Activated CD8-positive, alpha-beta T cell treated with anti-CD3 and anti-CD28 coated beads for 36 hours (primary cell): ENCODE results near the gene DLAT. TPM values are rescaled to one million over a fixed set of nuclear protein-coding genes. Genes with fewer than 3 reads are reported as not detected.

Experiments used
- ATAC-seq: fragments of 200-7000 bp; cut with Tn5 transposase; one replicate; pipeline ENCODE4 v1.10.0; 2021; ENCODE audit warnings: mild to moderate bottlenecking, moderate library complexity
- CTCF ChIA-PET: fragments of 350-600 bp; sonication (Branson Sonifier 250); formaldehyde crosslinking; loops from one replicate; lab custom pipeline; 2021; ENCODE audit warnings: antibody characterized with exemption; lab: Charles Lee
- POLR2A ChIA-PET: fragments of 350-600 bp; sonication (Branson Sonifier 250); formaldehyde crosslinking; loops from one replicate; lab custom pipeline; 2021; ENCODE audit warnings: antibody characterized with exemption; lab: Charles Lee
- DNase-seq: peaks from one replicate; pipeline ENCODE4 v3.0.0-alpha.2; 2020
- H3K27ac Mint-ChIP-seq: one replicate; pipeline ENCODE4 v1.8.0; 2021; ENCODE audit warnings: mild to moderate bottlenecking, mixed read lengths
- H3K27me3 Mint-ChIP-seq: one replicate; pipeline ENCODE4 v1.8.0; 2021; ENCODE audit warnings: mixed read lengths
- H3K36me3 Mint-ChIP-seq: one replicate; pipeline ENCODE4 v1.8.0; 2021; ENCODE audit warnings: low read depth, mixed read lengths
- H3K4me1 Mint-ChIP-seq: one replicate; pipeline ENCODE4 v1.8.0; 2021; ENCODE audit warnings: low read depth, mixed read lengths
- H3K4me3 Mint-ChIP-seq: one replicate; pipeline ENCODE4 v1.8.0; 2021; ENCODE audit warnings: mild to moderate bottlenecking, moderate library complexity, mixed read lengths
- H3K9me3 Mint-ChIP-seq: one replicate; pipeline ENCODE4 v1.8.0; 2021; ENCODE audit warnings: mixed read lengths
- CTCF ChIP-seq: fragments of 200-600 bp; IDR thresholded peaks from one replicate; pipeline ENCODE4 v1.8.0; 2022; ENCODE audit warnings: antibody characterized with exemption, mild to moderate bottlenecking
- intact Hi-C: fragments of 100-400 bp; cut with micrococcal nuclease; formaldehyde crosslinking; loops from one replicate; pipeline ENCODE4 v1.10.0; 2022
- total RNA-seq, 2 experiments: library from RNA; stranded (reverse); gene quantifications; one replicate each; pipeline ENCODE4 v1.2.3, GENCODE V29; 2021

The DLAT gene
- total RNA-seq, 2 experiments from 2014 or later, result 50.3 to 51.4 TPM

- ATAC-seq (peak; percentile 51), DNase-seq (no peak)
- no peak overlapping the region for H3K4me3 Mint-ChIP-seq
- H3K36me3 Mint-ChIP-seq, result peaks cover 48% of the 10 kb centered on the region
- H3K4me1 Mint-ChIP-seq, result peaks cover 15% of the 10 kb centered on the region
- ChIA-PET CTCF (interaction anchor here (0.7 to 0.8 kb wide), 3 partner anchors 14 to 121 kb away, joined by 3 to 4 read pairs (median 3); no protein-coding TSS in a partner anchor), POLR2A (no interaction called here)
- intact Hi-C loops, result no loop called here
- no peaks in the 10 kb centered on the region for H3K27me3 Mint-ChIP-seq
- no peaks in the 10 kb centered on the region for H3K9me3 Mint-ChIP-seq
- peak overlapping the region; percentile 78 for H3K27ac Mint-ChIP-seq
- TF ChIP-seq CTCF, result no peak
These were observed 32.0 kb downstream of the DLAT start for GRCh38 chr11:112057170-112057569.

GRCh38 chr11:112058103-112058502 lies 32.9 kb downstream of the DLAT start:
- CTCF ChIA-PET, result no interaction called here
- Mint-ChIP-seq H3K9me3 (no peaks in the 10 kb centered on the region), H3K27ac (no peak overlapping the region), H3K4me1 (peaks cover 15% of the 10 kb centered on the region), H3K4me3 (no peak overlapping the region), H3K27me3 (no peaks in the 10 kb centered on the region), H3K36me3 (peaks cover 42% of the 10 kb centered on the region)
- no peak for TF ChIP-seq CTCF
- no peak for ATAC-seq
- DNase-seq, result no peak
- POLR2A ChIA-PET, result no interaction called here
- intact Hi-C loops, result no loop called here

DNA sequence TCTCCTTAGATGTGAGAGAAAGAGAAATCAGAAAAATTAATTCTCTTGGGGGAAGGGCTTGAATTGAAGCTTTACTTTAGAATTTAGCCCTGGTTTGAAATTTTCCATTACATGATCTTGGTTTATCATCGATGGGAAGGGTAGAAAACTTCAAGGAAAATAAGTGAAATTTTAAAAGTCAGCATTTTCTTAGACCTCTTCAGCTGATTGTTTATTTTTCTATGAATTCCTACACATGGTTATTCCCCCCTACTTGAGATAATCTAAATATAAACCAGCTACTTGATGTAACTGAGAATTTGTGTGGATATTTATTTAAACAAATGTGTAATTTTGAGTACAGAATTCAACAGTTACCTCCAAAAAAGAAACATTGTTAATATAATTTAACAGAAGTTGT lies 37.7 kb downstream of the DLAT start:
- no peak overlapping the region for H3K27ac Mint-ChIP-seq
- intact Hi-C loops, result no loop called here

DNA sequence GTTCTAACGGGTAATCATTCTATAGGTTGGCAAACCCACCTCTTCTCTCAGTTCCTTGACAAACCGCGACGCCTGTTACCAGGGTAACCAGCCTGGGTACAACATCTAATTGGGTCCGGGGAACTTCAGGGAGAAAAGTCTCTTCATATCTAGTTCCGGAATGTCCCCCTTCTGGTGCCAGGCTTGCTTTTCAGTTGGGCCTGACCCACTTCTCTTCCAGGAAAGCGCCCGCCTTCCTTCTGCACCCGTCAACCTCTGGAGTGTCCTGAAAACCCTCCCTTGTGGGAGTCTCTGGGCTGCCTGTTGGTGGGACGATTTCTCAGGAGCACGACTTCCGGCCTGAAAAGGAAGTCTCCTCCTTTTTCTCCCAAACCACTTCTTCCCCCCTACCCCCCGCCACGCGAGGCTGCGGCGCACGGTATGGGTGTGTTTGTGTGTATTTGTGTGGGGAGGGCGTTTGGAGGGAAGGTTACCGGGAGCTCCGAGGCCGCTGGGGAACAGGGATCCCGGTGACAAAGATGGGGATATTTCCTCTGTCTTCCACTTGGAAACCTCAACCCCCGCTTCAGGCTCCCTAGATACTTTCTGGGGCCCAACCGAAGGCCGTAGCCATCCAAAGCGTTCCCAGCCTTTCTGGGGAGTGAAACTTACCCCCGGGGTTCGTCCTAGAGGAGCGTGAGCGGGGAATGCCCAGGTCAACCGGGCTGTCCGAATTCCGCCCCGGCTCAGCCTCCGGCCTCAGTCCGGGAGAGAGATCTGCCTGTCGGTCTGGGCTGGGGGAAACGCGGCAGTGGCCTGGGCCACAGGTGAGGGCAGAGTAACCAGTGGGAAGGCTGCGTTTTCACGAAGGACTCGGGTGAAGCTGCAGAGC lies 49.0 kb downstream of the DLAT start, which contains the start of the genes NKAPD1 and PIH1D2:
NKAPD1 (plus strand) TSS at position 359 of the 871 bp plus-strand sequence. CDS start 1,276 bp downstream, outside the sequence.
PIH1D2 (minus strand) TSS at position 77 of the 871 bp plus-strand sequence. CDS start 843 bp downstream, outside the sequence.
- Mint-ChIP-seq H3K27ac (peak within 1 kb of the TSS; percentile 98), H3K27me3 (peaks cover 7% of the 10 kb centered on the region), H3K4me1 (peaks cover 35% of the 10 kb centered on the region), H3K36me3 (peaks cover 27% of the 10 kb centered on the region), H3K4me3 (peak within 1 kb of the TSS; percentile 95), H3K9me3 (no peaks in the 10 kb centered on the region)
- ATAC-seq (peak; percentile 89), DNase-seq (peak; percentile 89)
- intact Hi-C loops, result no loop called here
- POLR2A ChIA-PET, result interaction anchor here (0.8 to 3.0 kb wide), 4 partner anchors 10 to 31 kb away, joined by 3 to 21 read pairs (median 4); no protein-coding TSS in a partner anchor
- no peak for TF ChIP-seq CTCF
- CTCF ChIA-PET, result interaction anchor here (0.6 to 1.2 kb wide), 3 partner anchors 39 to 127 kb away, joined by 3 read pairs; no protein-coding TSS in a partner anchor

More for the DNA sequence above, 37.7 kb downstream of the DLAT start:
- no peak for ATAC-seq
- ChIA-PET CTCF (interaction anchor here (0.8 to 1.2 kb wide), 3 partner anchors 50 to 217 kb away, joined by 3 to 4 read pairs (median 3); no protein-coding TSS in a partner anchor), POLR2A (interaction anchor here (0.7 kb wide), 1 partner anchor 16 kb away, joined by 4 read pairs; no protein-coding TSS in a partner anchor)
- Mint-ChIP-seq H3K4me1 (no peaks in the 10 kb centered on the region), H3K9me3 (no peaks in the 10 kb centered on the region), H3K36me3 (peaks cover 16% of the 10 kb centered on the region), H3K4me3 (no peak overlapping the region), H3K27me3 (no peaks in the 10 kb centered on the region)
- no peak for DNase-seq
- no peak for TF ChIP-seq CTCF
